NCI-H1436 treated with DMSO at 0.1 percent for 48 hours (cell line): ENCODE results near the gene JARID2.

Experiments used
- DNase-seq: peaks from one replicate; lab custom pipeline; 2025; lab: John Stamatoyannopoulos, UW

JARID2 gene

GRCh38 chr6:15245361-15246216 is at the start of gene JARID2:
JARID2 (plus strand) TSS chr6:15246069; CDS start chr6:15246540, 471 bp downstream.
- DNase-seq = peak; percentile 72

GRCh38 chr6:15200087-15200486 is 45.8 kb upstream of the JARID2 start:
- no peak for DNase-seq

- no peak for DNase-seq
Measured at GRCh38 chr6:15205321-15205720, 40.5 kb upstream of the JARID2 start.

GRCh38 chr6:15206887-15207286 is 39.0 kb upstream of the JARID2 start:
- DNase-seq = no peak

GRCh38 chr6:15207923-15208322 is 37.9 kb upstream of the JARID2 start:
- no peak for DNase-seq

GRCh38 chr6:15213838-15214400 is 31.9 kb upstream of the JARID2 start:
- no peak for DNase-seq

GRCh38 chr6:15218401-15218800 is 27.5 kb upstream of the JARID2 start:
- DNase-seq = no peak

GRCh38 chr6:15220062-15220461 is 25.8 kb upstream of the JARID2 start:
- no peak for DNase-seq

- no peak for DNase-seq
Measured at GRCh38 chr6:15227827-15228318, 18.0 kb upstream of the JARID2 start.

- no peak for DNase-seq
Measured at GRCh38 chr6:15230827-15231226, 15.0 kb upstream of the JARID2 start.

- no peak for DNase-seq
Measured at GRCh38 chr6:15232836-15233510, 12.9 kb upstream of the JARID2 start.

GRCh38 chr6:15234068-15234758 is 11.7 kb upstream of the JARID2 start:
- DNase-seq = no peak

- no peak for DNase-seq
Measured at GRCh38 chr6:15239616-15240364, 6.1 kb upstream of the JARID2 start.

- no peak for DNase-seq
Measured at GRCh38 chr6:15242503-15242902, 3.4 kb upstream of the JARID2 start.

- DNase-seq = no peak
Measured at GRCh38 chr6:15242937-15243614, 2.8 kb upstream of the JARID2 start.

GRCh38 chr6:15243910-15244619 is 1.8 kb upstream of the JARID2 start:
- no peak for DNase-seq

- no peak for DNase-seq
Measured at GRCh38 chr6:15244620-15245360, 1.1 kb upstream of the JARID2 start.

GRCh38 chr6:15246217-15246665 is 372 bp downstream of the JARID2 start:
- no peak for DNase-seq
